Measurements from ENCODE around the gene MSH6. TPM values are rescaled to one million over a fixed set of nuclear protein-coding genes. Genes with fewer than 3 reads are reported as not detected.

MSH6 gene
- total and polyA plus RNA-seq, 2 of the 13 experiments (the other 11 are each of a cell fraction or from before 2014, with no cell fraction given): 20.8 to 113 TPM

DNA sequence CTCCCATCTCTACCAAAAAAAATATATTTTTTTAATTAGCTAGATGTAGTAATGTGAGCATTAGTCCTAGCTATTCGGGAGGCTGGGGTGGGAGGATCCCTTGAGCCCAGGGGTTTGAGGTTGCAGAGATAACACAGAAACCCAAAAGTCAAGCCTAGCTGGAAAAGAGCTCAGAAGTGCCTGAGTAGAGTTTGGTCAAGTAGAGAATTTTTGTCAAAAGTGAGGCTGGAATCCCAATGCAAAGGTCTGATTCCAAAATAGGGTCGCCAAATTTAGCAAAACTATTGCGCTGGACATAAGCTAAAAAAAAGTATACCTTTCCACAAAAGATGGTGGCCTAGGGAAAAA lies 15.5 kb upstream of the MSH6 start:
- in situ Hi-C loops (cut with HindIII; ENCODE audit: extremely low pct_ligation_motif_present, low pct_unique_long_range_greater_than_20kb) (loop anchor here (5.0 to 10.0 kb wide), 3 partner anchors 115 to 433 kb away; no protein-coding TSS in a partner anchor), intact Hi-C loops (cut with micrococcal nuclease; ENCODE audit: unreplicated experiment) (loop anchor here (5.0 kb wide), 1 partner anchor 380 kb away; no protein-coding TSS in a partner anchor)
- ATAC-seq: no peak
- H3K79me2 ChIP-seq (ENCODE audit: insufficient read depth, low read length): no peaks in the 10 kb centered on the region
- DNase-seq (ENCODE audit: low spot score): no peak
- no peaks in the 10 kb centered on the region for H4K20me1 ChIP-seq (ENCODE audit: insufficient read depth, low read length)
- peaks cover 0 to 8% of the 10 kb centered on the region in 2 experiments; a peak in 2 of 5 replicates for H3K27me3 ChIP-seq (ENCODE audit: control insufficient read depth in 1 of 2, insufficient read depth in 2 of 2, low read length in 2 of 2)
- H3K9me3 ChIP-seq (ENCODE audit: low read length): no peaks in the 10 kb centered on the region
- ChIA-PET POLR2A (interaction anchor here (0.9 to 1.1 kb wide), 4 partner anchors 15 to 432 kb away, joined by 3 to 11 read pairs (median 4); partner anchors contain the start of gene MSH6), CTCF (ENCODE audit: low intra/inter-chr PET ratio, low total read pairs) (interaction anchor here (0.7 to 1.9 kb wide), 4 partner anchors 12 to 379 kb away, joined by 3 to 17 read pairs (median 9); no protein-coding TSS in a partner anchor)
- H3K4me3 ChIP-seq (replicated peaks in 1 of 3; ENCODE audit: insufficient read depth in 1 of 3, low read depth in 2 of 3, low read length in 3 of 3): 0 out of 6 replicates have a peak overlapping the region, but pooled peaks of 1 of the 3 experiments have one; percentile 38
- no TSS peak for BruUV-seq (replicated peaks)
- no peak overlapping the region for H2AFZ ChIP-seq (ENCODE audit: low read length)
- peaks cover 6% of the 10 kb centered on the region; the same call in 1 of the 2 replicates for H3K4me1 ChIP-seq (ENCODE audit: insufficient read depth, low read length)
- 3% methylated on average over 3 of the region's 3 CpGs for WGBS (ENCODE audit: low lambda C conversion rate)
- no peak overlapping the region for H3K27ac ChIP-seq (ENCODE audit: extremely low read length, insufficient read depth, low read length)
- no peaks in the 10 kb centered on the region for H3K36me3 ChIP-seq (replicated peaks in 1 of 2; ENCODE audit: control insufficient read depth in 1 of 2, insufficient read depth in 2 of 2, low read length in 2 of 2)
- H3K9ac ChIP-seq (ENCODE audit: insufficient read depth, low read depth, low read length): no peak overlapping the region
- TF ChIP-seq NCOA2 (CRISPR knock-in tag; IDR thresholded peaks at IDR 0.05) (no peak), ZNF776 (CRISPR knock-in tag; IDR thresholded peaks at IDR 0.05) (no peak)
- TF ChIP-seq, protein P1, sequence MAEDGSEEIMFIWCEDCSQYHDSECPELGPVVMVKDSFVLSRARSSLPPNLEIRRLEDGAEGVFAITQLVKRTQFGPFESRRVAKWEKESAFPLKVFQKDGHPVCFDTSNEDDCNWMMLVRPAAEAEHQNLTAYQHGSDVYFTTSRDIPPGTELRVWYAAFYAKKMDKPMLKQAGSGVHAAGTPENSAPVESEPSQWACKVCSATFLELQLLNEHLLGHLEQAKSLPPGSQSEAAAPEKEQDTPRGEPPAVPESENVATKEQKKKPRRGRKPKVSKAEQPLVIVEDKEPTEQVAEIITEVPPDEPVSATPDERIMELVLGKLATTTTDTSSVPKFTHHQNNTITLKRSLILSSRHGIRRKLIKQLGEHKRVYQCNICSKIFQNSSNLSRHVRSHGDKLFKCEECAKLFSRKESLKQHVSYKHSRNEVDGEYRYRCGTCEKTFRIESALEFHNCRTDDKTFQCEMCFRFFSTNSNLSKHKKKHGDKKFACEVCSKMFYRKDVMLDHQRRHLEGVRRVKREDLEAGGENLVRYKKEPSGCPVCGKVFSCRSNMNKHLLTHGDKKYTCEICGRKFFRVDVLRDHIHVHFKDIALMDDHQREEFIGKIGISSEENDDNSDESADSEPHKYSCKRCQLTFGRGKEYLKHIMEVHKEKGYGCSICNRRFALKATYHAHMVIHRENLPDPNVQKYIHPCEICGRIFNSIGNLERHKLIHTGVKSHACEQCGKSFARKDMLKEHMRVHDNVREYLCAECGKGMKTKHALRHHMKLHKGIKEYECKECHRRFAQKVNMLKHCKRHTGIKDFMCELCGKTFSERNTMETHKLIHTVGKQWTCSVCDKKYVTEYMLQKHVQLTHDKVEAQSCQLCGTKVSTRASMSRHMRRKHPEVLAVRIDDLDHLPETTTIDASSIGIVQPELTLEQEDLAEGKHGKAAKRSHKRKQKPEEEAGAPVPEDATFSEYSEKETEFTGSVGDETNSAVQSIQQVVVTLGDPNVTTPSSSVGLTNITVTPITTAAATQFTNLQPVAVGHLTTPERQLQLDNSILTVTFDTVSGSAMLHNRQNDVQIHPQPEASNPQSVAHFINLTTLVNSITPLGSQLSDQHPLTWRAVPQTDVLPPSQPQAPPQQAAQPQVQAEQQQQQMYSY (CRISPR knock-in tag; IDR thresholded peaks at IDR 0.05): no peak
- TF ChIP-seq, protein P2, sequence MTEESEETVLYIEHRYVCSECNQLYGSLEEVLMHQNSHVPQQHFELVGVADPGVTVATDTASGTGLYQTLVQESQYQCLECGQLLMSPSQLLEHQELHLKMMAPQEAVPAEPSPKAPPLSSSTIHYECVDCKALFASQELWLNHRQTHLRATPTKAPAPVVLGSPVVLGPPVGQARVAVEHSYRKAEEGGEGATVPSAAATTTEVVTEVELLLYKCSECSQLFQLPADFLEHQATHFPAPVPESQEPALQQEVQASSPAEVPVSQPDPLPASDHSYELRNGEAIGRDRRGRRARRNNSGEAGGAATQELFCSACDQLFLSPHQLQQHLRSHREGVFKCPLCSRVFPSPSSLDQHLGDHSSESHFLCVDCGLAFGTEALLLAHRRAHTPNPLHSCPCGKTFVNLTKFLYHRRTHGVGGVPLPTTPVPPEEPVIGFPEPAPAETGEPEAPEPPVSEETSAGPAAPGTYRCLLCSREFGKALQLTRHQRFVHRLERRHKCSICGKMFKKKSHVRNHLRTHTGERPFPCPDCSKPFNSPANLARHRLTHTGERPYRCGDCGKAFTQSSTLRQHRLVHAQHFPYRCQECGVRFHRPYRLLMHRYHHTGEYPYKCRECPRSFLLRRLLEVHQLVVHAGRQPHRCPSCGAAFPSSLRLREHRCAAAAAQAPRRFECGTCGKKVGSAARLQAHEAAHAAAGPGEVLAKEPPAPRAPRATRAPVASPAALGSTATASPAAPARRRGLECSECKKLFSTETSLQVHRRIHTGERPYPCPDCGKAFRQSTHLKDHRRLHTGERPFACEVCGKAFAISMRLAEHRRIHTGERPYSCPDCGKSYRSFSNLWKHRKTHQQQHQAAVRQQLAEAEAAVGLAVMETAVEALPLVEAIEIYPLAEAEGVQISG (CRISPR knock-in tag; IDR thresholded peaks at IDR 0.05): no peak
- peak overlapping the region; percentile 65; the same call in 1 of the 2 replicates for H3K4me2 ChIP-seq (ENCODE audit: low read depth, low read length)
- no peak for FAIRE-seq
